PC-3 (cell line): ENCODE results near the gene MBNL1. TPM values are rescaled to one million over a fixed set of nuclear protein-coding genes. Genes with fewer than 3 reads are reported as not detected.

Source experiments
- ATAC-seq: fragments of 200-7000 bp; cut with Tn5 transposase; 2 replicates; pipeline ENCODE4 v1.9.1; 2020; ENCODE audit warnings: mild to moderate bottlenecking, moderate library complexity
- BruUV-seq: library from RNA; stranded (reverse); fragments of 400-500 nt; replicated peaks from 2 replicates; lab custom pipeline; 2021; lab: Mats Ljungman, UMichigan
- CTCF ChIA-PET: fragments of 300-600 bp; sonication (Branson Sonifier 250); formaldehyde crosslinking; loops from one replicate; lab custom pipeline; 2022; ENCODE audit warnings: antibody characterized with exemption; lab: Charles Lee
- POLR2A ChIA-PET: fragments of 300-600 bp; sonication (Branson Sonifier 250); formaldehyde crosslinking; loops from one replicate; lab custom pipeline; 2022; ENCODE audit warnings: antibody characterized with exemption; ENCODE audit not compliant: unreplicated experiment; lab: Charles Lee
- DNase-seq: peaks from one replicate; pipeline ENCODE4 v3.0.0-alpha.2; 2015
- H2AFZ ChIP-seq: fragments of 300-600 bp; sonication (generic); 2 replicates; pipeline ENCODE4 v1.6.0; 2016; ENCODE audit warnings: antibody characterized with exemption, low read length
- H3F3A ChIP-seq: fragments of 300-600 bp; sonication (generic); one replicate; pipeline ENCODE4 v1.6.0; 2017; ENCODE audit warnings: antibody characterized with exemption, low read length, control low read depth, mild to moderate bottlenecking; ENCODE audit not compliant: unreplicated experiment
- H3K27ac ChIP-seq: fragments of 300-600 bp; sonication (generic); 2 replicates; pipeline ENCODE4 v1.5.1; 2016; ENCODE audit warnings: mild to moderate bottlenecking, low read length
- H3K27me3 ChIP-seq: fragments of 300-600 bp; sonication (generic); 2 replicates; pipeline ENCODE4 v1.6.1; 2016; ENCODE audit warnings: low read length, mixed read lengths
- H3K36me3 ChIP-seq: fragments of 300-600 bp; sonication (generic); 2 replicates; pipeline ENCODE4 v1.6.1; 2016; ENCODE audit warnings: low read depth, mixed run types, low read length, mixed read lengths
- H3K4me1 ChIP-seq: fragments of 300-600 bp; sonication (generic); 2 replicates; pipeline ENCODE4 v1.5.1; 2016; ENCODE audit warnings: low read length; ENCODE audit not compliant: insufficient read depth
- H3K4me2 ChIP-seq: fragments of 300-600 bp; sonication (generic); 2 replicates; pipeline ENCODE4 v1.6.0; 2016; ENCODE audit warnings: low read length
- H3K4me3 ChIP-seq: fragments of 300-600 bp; sonication (generic); 2 replicates; pipeline ENCODE4 v1.5.1; 2016; ENCODE audit warnings: mild to moderate bottlenecking, low read length, mixed read lengths
- H3K79me2 ChIP-seq: fragments of 300-600 bp; sonication (generic); 2 replicates; pipeline ENCODE4 v1.6.1; 2017; ENCODE audit warnings: low read length, mixed read lengths
- H3K9ac ChIP-seq: fragments of 300-600 bp; sonication (generic); 2 replicates; pipeline ENCODE4 v1.6.0; 2016; ENCODE audit warnings: mild to moderate bottlenecking, low read length
- H3K9me2 ChIP-seq: fragments of 300-600 bp; sonication (generic); replicated peaks from 2 replicates; pipeline ENCODE4 v1.6.1; 2016; ENCODE audit warnings: mixed run types, low read length, mixed read lengths
- H3K9me3 ChIP-seq: fragments of 300-600 bp; sonication (generic); 2 replicates; pipeline ENCODE4 v1.6.1; 2016; ENCODE audit warnings: low read length, mixed read lengths
- H4K20me1 ChIP-seq: fragments of 300-600 bp; sonication (generic); 2 replicates; pipeline ENCODE4 v1.6.1; 2016; ENCODE audit warnings: low read length, mixed read lengths
- EZH2 ChIP-seq: fragments of 300-600 bp; sonication (generic); IDR thresholded peaks from one replicate; pipeline ENCODE4 v1.6.1; 2017; ENCODE audit warnings: antibody characterized with exemption, mild to moderate bottlenecking, low read length; ENCODE audit not compliant: unreplicated experiment
- EZH2phosphoT487 ChIP-seq: fragments of 300-600 bp; sonication (generic); IDR thresholded peaks from 2 replicates; pipeline ENCODE4 v1.6.1; 2018; ENCODE audit warnings: mild to moderate bottlenecking, antibody characterized with exemption, low read length, borderline replicate concordance
- intact Hi-C: fragments of 100-400 bp; cut with micrococcal nuclease; formaldehyde crosslinking; loops from 2 replicates; pipeline ENCODE4 v1.9.0; 2023
- total RNA-seq: library from RNA; depleted of rRNA; stranded (reverse); fragments of >200 nt; gene quantifications from 2 replicates; pipeline ENCODE4 v1.2.3, GENCODE V29; 2014
- TF ChIP-seq, protein P1 (sequence below): fragments of 300-600 bp; sonication (generic); conservative IDR thresholded peaks from 2 replicates; pipeline ENCODE4 v1.5.1; 2017; ENCODE audit warnings: antibody characterized with exemption, low read depth, mild to moderate bottlenecking, low read length

MBNL1 gene
- total RNA-seq, 1 experiment from 2014 or later = 161 TPM

GRCh38 chr3:152256851-152257562 is 11.7 kb upstream of the MBNL1 start:
- no peak overlapping the region for H3K9ac ChIP-seq
- no peak overlapping the region for H3K27ac ChIP-seq
- H2AFZ ChIP-seq = no peak overlapping the region

GRCh38 chr3:152257563-152258035 is 11.1 kb upstream of the MBNL1 start:
- Histone ChIP-seq H3K4me3 (no peak overlapping the region), H3K4me2 (no peak overlapping the region), H3K79me2 (no peaks in the 10 kb centered on the region), H2AFZ (no peak overlapping the region), H3K9ac (no peak overlapping the region), H3K4me1 (peaks cover 32% of the 10 kb centered on the region), H3F3A (no peaks in the 10 kb centered on the region), H3K9me3 (no peaks in the 10 kb centered on the region), H3K27ac (no peak overlapping the region), H3K9me2 (no peaks in the 10 kb centered on the region), H3K27me3 (no peaks in the 10 kb centered on the region), H3K36me3 (no peaks in the 10 kb centered on the region), H4K20me1 (no peaks in the 10 kb centered on the region)
- CTCF ChIA-PET = no interaction called here
- no TSS peak for BruUV-seq
- no peak for DNase-seq
- POLR2A ChIA-PET = no interaction called here
- intact Hi-C loops = loop anchor here (5.0 kb wide), 1 partner anchor 45 kb away; no protein-coding TSS in a partner anchor
- ATAC-seq = no peak
- no peak for TF ChIP-seq EZH2
- TF ChIP-seq, protein P1, sequence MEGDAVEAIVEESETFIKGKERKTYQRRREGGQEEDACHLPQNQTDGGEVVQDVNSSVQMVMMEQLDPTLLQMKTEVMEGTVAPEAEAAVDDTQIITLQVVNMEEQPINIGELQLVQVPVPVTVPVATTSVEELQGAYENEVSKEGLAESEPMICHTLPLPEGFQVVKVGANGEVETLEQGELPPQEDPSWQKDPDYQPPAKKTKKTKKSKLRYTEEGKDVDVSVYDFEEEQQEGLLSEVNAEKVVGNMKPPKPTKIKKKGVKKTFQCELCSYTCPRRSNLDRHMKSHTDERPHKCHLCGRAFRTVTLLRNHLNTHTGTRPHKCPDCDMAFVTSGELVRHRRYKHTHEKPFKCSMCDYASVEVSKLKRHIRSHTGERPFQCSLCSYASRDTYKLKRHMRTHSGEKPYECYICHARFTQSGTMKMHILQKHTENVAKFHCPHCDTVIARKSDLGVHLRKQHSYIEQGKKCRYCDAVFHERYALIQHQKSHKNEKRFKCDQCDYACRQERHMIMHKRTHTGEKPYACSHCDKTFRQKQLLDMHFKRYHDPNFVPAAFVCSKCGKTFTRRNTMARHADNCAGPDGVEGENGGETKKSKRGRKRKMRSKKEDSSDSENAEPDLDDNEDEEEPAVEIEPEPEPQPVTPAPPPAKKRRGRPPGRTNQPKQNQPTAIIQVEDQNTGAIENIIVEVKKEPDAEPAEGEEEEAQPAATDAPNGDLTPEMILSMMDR = no peak
- no peak for TF ChIP-seq EZH2phosphoT487

More at GRCh38 chr3:152256851-152257562, 11.7 kb upstream of the MBNL1 start:
- no peaks in the 10 kb centered on the region for H3K27me3 ChIP-seq
- ChIA-PET CTCF (no interaction called here), POLR2A (no interaction called here)
- no peaks in the 10 kb centered on the region for H3K9me3 ChIP-seq
- peaks cover 32% of the 10 kb centered on the region for H3K4me1 ChIP-seq
- H3K4me2 ChIP-seq = no peak overlapping the region
- no peaks in the 10 kb centered on the region for H3K9me2 ChIP-seq
- H4K20me1 ChIP-seq = no peaks in the 10 kb centered on the region
- DNase-seq (no peak), ATAC-seq (no peak)
- H3K36me3 ChIP-seq = no peaks in the 10 kb centered on the region
- intact Hi-C loops = loop anchor here (5.0 kb wide), 1 partner anchor 45 kb away; no protein-coding TSS in a partner anchor
- no peak overlapping the region for H3K4me3 ChIP-seq
- BruUV-seq = no TSS peak
- H3F3A ChIP-seq = no peaks in the 10 kb centered on the region
- TF ChIP-seq, protein P1 = no peak
- TF ChIP-seq EZH2phosphoT487 = no peak
- no peak for TF ChIP-seq EZH2
- no peaks in the 10 kb centered on the region for H3K79me2 ChIP-seq
